GM04504 (cell line): Measurements from ENCODE around the gene GLDC.

Experiments
- DNase-seq: peaks from one replicate; pipeline ENCODE4 v3.0.0-alpha.2; 2012; ENCODE audit warnings: low read depth

The GLDC gene

GRCh38 chr9:6620353-6620752, 25.2 kb downstream of the GLDC start:
- no peak for DNase-seq

GRCh38 chr9:6619909-6620308, 25.6 kb downstream of the GLDC start:
- DNase-seq, result no peak

DNA sequence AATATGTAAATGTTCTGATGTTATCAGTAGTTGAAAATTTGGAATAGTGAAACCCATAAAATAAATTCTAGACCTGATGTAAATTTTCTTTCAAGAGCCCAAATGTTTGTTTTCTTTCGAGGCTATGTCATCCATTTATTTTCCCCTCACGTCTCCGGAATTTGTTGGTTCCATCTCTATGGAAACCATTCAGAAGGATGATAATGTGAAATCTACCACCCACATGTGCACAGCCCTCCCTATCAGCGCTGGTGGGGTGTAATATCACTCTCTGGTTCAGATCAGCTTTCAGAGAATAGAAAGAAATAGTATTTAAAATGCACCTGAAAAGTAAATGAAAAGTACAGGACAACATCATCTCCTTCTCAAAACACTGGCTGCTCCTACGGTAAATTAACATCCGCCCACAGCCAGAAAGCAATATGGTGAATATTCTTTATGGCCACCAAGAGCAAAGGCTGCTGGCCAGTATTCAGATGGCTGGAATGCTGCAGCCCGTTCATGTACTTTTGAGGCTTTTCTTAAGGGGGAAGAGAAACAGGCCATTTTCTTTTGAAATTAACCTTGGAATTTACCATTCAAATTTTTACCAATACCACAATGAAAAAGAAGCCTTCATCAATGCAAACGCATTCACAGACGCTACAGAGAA, 28.5 kb downstream of the GLDC start:
- no peak for DNase-seq

- no peak for DNase-seq
Measured at GRCh38 chr9:6614489-6614888, 31.0 kb downstream of the GLDC start.

- no peak for DNase-seq
Measured at GRCh38 chr9:6611865-6612264, 33.7 kb downstream of the GLDC start.

- no peak for DNase-seq
Measured at GRCh38 chr9:6610073-6610472, 35.5 kb downstream of the GLDC start.

DNA sequence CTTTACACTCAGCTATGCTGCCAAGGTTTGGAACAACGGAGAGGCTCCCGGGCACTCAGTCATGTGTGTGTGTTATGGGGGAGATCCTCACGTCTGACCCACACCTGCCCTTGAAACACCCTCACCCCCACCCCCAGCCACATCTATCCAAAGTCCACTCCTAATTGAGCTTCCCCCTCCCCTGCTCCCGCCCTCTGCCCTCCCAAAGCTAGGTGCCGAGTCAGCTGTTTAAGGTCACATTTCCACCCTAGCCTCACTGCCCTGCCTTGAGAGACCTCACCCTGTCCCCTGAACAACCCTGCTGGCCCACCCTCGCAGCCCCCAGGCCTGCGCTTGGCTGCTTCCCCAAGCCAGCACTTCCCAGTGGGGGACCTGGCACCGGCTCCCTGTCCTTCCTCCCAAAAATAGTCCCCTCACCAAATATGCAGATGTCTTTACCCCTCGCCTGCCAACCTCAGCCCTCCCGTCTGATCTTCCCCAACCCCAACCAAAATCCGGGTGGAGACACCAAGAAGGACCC, 36.0 kb downstream of the GLDC start:
- no peak for DNase-seq

DNA sequence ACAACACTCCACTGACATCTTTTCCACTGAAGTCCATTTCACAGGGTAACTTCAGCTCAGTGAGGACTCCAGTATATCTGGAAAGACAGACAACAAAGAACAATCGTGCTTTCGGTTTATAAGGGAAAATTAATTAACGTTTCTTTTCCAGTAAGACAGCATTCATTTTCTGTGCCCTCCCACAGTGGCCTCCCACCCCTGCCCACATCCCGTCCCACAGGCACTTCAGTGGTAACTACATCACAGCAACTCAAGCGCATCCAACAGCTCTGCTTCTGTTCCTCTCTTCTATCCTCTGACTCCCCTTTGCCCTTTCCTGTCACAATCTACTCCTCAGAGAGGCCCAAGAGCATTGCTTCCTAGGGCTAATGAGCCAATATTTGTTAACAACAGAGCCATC, 40.3 kb downstream of the GLDC start:
- DNase-seq, result no peak

- DNase-seq, result no peak
Measured at GRCh38 chr9:6600426-6600825, 45.1 kb downstream of the GLDC start.

DNA sequence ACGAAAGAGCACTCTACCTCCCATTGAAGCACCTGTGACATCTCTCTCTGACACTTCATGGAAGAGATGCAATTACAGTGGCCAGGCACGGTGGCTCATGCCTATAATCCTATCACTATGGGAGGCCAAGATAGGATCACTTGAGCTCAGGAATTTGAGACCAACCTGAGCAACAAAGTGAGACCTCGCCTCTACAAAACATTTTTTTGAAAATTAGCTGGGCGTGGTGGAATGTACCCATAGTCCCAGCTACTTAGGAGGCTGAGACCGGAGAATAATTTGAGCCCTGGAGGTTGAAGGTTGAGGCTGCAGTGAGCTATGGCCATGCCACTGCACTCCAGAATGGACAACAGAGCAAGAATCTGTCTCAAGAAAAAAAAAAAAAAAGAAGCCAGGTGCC, 45.5 kb downstream of the GLDC start:
- DNase-seq, result no peak

DNA sequence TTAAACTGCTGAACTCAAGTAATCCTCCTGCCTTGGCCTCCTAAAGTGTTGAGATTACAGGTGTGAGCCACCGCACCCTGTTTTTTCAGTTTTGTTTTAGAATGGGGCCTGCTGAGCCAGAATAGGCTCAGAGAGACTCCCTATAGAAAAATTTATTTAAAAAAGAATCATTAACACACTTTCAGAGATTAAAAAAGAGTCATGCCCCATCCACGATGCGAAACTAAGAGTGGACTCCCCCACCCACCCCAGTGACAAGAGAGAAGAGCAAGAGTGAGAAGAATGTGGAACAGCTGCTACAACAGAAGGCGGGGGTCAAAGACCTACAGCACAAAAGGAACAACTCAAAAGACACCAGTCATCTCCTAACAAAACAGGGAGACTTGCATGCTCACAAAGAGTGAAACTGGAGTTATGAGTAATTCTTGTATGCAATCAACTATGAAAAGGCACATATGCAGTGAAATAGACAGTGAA, 47.2 kb downstream of the GLDC start:
- no peak for DNase-seq

- DNase-seq, result no peak
Measured at GRCh38 chr9:6592791-6593190, 52.7 kb downstream of the GLDC start.

DNA sequence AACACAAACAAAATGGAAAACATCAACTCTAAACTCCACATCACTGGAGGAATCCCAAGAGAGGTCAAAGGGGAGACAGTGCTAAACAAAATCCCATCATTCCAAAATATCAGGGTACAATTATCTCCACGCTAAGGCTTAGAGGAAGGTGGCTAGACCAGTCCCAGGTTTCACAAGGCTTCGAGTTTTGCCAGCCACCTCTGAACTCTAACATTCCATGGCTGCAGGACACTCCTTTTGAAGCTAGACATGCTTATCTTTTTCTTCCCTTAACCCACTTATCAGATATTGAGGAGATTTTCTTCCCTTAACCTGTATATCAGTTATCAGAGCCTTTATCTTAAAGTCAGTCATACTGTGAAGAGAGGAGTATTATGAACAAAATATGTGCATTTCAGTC, 53.3 kb downstream of the GLDC start:
- no peak for DNase-seq

- DNase-seq, result no peak
Measured at GRCh38 chr9:6590772-6591384, 54.7 kb downstream of the GLDC start.

- no peak for DNase-seq
Measured at GRCh38 chr9:6590334-6590733, 55.2 kb downstream of the GLDC start.

- no peak for DNase-seq
Measured at GRCh38 chr9:6584881-6585597, 60.5 kb downstream of the GLDC start.

DNA sequence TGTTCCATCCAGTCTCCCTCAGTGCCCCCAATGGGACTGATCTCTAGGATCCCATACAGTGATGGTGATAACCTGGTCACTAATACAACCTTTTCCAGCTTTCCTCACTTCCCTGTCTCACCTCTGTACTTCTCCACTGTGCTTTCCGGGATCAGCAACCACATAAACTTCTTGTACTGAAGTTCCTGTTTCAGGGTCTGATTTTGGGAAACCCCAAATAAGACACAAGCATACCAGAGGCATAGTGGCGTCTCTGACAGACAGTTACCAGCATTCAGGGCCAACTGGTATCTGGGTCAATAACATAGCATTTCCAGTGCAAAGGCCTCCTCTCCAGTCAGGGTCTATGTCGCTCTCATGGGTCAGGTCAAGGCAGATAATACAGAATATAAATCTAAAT, 64.3 kb downstream of the GLDC start:
- DNase-seq, result no peak

GRCh38 chr9:6579613-6580012, 65.9 kb downstream of the GLDC start:
- DNase-seq, result no peak

- DNase-seq, result no peak
Measured at GRCh38 chr9:6576987-6577386, 68.5 kb downstream of the GLDC start.

DNA sequence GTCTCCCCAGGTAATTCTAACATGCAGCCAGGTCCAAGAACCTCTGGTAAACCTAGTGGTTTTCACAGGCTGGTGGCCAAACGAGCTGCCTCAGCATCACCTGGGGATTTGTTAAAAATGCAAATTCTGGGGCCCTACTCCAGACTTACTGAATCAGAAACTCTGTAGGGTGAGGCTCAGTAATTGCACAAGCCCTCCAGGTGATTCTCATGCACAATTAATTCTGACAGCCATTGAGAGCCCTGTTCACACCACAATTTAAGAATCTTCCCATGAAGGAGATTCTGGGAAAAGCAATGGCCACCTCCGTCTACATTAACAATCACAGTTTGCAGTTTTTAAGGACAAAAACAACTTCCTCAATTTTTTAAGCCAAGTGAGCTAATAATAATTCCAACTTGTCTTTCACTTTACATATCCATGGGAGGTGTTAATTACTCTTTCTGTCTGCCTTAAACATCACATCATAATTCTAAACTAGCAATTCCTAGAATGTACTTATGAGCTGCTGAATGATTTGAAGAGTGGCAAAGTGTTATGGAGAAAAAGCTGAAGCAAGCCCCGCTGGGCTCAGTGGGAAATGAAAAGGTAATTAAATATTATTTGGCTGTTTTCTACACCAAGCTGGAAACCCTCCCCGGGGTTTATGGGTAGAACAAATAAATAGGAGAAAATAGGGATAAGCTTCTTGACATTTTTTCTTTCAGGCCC, 70.0 kb downstream of the GLDC start:
- DNase-seq, result no peak

DNA sequence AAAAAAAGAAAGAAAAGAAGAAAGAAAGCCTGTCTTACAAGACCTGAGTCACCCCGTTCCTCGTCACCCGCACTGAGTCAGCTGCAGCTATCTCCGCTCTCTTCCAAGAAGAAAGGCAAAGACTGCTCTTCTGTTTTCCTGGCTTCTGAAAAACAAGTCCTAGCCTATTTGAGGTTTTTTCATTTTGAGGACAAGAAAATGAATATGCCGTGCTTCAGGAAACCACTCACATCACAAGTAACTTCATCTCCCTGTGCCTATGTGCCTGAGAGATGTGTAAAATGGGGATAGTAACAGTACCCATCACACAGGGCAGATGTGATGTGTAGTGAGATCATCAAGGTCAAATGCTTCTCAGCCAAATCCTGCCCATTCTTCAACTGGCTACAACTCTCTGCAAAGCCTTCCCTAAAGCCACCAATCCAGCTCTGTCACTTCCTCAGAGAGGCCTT, 78.4 kb downstream of the GLDC start:
- peak; percentile 75 for DNase-seq

DNA sequence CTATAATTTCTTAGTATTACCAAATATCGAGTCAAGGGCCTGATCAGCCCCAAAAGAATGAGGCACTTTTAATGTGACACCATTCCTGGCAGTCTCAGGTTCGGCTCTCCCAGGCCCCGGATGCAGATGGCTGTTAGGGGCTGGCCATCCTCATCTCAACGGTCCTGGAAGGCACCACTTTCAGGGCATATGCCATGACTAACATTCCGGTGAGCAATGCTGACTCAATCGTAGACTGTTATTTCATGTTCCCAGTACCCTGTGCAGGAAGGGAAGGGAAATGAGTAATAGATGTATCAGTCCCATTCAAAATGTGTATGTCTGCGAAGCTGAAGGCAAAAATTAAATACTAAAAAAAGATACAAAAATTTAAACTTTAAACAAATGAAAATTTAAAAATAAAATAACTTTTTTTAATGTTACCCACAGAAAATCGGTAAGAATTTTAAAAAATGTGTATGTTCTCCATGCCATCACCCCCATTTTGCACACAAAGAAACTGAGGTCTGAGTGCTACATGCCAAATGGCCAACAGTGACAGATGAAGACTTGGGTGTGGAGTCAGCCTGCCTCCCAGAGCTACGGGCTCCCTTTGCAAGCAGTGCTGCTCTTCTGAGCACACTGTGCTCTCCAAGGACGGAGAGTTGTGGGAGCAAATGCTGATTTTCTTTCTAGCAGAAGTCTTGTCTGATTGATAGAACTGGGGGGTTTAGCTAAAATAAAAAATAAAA, 79.0 kb downstream of the GLDC start:
- DNase-seq, result peak; percentile 92
